ENCODE data around the gene GRK7.

Gene GRK7, protein sequence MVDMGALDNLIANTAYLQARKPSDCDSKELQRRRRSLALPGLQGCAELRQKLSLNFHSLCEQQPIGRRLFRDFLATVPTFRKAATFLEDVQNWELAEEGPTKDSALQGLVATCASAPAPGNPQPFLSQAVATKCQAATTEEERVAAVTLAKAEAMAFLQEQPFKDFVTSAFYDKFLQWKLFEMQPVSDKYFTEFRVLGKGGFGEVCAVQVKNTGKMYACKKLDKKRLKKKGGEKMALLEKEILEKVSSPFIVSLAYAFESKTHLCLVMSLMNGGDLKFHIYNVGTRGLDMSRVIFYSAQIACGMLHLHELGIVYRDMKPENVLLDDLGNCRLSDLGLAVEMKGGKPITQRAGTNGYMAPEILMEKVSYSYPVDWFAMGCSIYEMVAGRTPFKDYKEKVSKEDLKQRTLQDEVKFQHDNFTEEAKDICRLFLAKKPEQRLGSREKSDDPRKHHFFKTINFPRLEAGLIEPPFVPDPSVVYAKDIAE (N-terminal part only)

DNA sequence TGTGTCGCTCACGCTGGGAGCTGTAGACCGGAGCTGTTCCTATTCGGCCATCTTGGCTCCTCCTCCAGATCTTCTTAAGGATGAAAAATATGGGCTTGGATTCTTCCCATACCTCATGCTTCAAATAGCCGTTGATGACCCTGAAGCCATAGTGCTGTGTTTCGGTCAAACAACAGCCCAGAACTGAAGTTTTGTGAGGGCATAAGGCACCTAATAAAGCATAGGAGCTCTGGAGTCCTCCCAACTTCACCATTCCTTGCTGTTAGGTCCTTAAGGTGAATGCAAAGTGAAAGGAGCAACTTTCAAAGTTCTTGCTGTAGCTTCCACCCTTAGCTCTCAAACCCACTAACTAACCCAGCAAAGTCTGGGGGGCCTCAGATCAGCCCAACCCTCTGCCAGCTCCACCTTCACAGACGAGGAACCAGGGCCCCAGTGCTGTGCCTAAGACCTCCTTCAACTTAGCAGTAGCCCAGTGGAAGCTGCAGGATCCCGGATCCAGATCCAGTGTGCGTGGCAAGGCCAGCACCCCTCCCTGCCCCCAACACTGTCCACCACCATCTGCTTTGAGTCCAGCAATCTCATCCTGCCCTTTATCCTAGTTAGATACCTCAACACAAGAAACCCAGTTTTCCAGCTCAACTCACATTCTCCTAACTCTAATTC is at the start of gene GRK7:
Gene GRK7, plus strand, starts transcription at position 321 of the 663 bp plus-strand sequence. CDS start 14,877 bp downstream, outside the sequence.
- DNase-seq: no peak

DNA sequence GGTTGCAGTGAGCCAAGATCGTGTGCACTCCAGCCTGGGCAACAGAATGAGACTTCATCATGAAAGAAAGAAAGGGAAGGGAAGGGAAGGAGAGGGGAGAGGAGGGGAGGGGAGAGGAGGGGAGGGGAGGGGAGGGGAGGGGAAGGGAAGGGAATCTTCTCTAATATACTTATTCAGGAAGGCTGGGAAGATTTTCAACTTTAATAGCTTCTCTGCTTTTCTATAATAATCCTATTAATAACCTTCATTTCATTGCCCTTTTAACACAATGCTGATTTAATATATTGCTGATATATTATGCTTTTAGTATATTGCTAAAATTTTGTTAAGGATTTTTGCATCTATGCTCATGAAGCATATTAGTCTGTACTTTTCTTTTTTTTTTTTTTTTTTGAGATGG is 48.5 kb upstream of the GRK7 start:
- DNase-seq: no peak

DNA sequence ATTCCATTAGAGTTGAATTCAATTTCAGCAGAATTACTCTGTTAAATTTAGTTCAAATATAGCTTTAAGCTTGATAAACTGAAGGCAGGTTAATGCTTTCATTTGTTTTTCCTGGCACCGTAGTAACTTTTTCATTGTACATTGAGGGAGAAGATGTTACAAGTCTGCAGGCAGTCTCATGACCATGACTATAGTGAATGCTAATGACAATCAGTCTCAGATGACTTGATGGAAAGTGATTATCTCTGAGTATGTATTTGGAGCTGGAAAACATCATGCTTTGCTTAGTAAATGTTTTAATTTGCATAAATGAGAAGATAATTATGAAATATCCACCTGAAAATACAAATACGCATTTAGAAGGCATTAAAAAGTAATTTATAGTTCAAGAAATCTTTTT is 41.1 kb upstream of the GRK7 start:
- DNase-seq: no peak

DNA sequence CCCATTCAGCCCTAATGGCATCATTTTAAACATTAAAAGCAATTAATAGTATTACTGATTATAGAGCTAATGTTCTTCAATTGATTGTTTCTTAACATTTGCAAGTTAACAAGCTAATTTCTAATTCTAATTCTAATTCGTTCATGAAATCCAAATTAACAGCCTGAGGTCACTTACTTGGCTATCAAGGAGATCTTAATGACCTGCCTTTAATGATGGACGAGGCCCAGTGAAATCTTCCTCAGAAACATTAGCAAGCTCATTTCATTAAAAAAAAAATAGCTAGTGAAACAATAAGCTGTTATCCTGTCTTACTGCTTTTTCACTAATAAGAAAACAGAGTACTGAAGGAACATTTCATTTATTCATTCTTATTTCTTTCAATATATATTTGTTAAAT is 40.6 kb upstream of the GRK7 start:
- DNase-seq: no peak

DNA sequence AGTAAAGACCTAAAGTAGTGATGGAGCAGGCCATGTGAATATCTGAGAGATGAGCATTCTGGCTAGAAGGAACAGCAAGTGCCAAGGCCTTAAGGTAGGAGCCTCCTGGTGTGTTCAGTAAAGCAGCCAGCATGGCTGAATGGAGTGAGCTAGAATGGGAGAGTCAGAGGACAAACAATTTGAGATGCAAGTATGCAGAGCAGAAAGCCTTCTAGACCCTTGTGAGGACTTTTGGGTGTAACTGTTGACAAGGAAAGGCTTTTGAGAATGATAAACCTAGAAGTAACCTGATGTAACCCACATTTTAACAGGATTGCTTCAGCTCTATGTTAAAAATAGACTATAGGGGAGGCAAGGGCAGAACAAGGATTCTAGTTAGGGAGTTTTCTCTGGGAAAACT is 40.0 kb upstream of the GRK7 start:
- no peak for DNase-seq

DNA sequence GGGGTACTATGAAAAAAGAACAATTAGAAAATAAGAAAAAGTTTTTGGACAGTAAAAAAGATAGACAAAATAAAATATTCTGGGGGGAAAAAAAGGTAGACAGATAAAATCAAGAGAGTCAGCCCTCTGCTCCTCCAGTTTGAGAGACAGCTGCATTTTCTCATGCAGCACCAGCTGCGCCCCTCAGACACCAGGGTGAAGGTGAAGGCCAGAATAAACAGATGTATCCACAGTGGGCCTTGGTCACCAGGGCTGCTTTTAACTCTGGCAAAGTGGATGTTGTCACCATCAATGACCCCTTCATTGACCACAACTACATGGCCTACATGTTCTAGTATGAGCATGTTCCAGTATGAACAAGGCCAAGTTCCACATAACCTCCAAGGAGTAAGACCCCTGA is 39.0 kb upstream of the GRK7 start:
- no peak for DNase-seq

DNA sequence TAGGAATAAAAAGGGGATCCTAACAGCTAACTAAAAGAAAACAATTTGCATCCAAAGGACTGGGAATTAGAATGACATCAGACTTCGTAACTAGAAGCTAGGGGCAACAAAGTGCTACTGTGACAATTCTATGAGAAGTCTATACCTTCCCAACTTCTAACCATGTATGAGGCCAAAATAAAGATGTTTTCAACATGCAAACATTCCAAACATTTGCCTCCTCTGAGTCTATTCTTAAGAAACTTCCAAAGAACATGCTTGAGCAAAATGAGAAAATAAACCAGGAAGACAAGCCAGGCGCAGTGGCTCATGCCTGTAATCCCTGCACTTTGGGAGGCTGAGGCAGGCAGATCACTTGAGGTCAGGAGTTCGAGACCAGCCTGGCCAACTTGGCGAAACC is 38.2 kb upstream of the GRK7 start:
- no peak for DNase-seq

DNA sequence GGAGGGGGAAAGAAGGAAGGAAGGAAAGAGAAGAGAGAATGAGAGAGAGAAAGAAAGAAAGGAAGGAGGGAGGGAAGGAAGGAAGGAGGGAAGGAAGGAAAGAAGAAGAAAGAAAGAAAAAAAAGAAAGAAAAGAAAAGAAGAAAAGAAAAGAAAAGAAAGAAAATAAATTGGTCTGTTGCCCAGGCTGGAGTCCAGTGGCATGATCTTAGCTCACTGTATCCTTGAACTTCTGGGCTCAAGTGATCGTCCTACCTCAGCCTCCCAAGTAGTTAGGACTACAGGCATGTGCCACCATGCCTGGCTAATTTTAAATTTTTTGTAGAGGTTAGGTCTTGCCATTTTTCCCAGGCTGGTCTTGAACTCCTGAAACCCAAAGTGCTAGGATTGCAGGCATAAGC is 36.7 kb upstream of the GRK7 start:
- DNase-seq: no peak

DNA sequence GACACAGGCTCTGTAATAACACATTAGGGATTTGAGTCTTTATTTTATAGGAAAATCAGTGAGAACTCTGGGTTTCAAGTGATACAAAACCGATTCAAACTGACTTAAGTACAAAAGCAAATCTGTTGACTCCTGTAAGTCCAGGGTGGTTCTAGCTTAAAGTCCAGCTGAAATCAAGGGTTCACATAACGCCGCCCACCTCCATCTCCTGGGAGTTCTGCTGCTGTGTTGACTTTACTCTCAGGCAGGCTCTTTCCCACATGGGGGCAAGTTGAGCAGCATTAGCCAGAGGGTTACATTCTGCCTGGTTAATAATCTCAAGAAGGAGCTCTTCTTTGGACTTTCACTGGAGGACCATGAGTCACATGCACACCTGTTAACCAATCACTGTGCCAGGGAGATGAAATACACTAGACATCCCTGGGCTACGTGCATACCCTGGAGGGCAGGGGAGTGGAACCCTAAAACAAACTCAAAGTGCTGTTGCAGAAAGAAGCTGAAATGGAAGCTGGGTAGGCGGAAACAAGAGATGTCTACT is 34.8 kb upstream of the GRK7 start:
- no peak for DNase-seq

DNA sequence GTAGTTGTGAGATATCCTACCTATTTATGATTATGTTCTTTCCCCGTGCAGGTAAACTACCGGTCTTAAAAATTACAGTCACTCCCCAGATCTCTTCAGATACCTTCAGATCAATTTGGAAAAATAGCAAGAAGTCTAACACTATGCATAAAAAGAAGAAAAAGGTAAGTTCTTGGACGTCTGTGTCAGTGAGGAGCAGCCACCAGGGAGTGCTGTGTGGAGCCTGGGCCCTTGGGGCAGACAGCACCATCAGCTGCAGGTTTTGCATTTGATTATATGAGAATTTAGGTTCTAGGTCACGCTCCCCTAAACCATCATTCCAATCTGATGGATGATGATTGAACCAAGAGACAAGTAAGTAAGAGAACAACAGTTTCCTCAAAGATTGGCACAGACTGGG is 34.0 kb upstream of the GRK7 start:
- no peak for DNase-seq

DNA sequence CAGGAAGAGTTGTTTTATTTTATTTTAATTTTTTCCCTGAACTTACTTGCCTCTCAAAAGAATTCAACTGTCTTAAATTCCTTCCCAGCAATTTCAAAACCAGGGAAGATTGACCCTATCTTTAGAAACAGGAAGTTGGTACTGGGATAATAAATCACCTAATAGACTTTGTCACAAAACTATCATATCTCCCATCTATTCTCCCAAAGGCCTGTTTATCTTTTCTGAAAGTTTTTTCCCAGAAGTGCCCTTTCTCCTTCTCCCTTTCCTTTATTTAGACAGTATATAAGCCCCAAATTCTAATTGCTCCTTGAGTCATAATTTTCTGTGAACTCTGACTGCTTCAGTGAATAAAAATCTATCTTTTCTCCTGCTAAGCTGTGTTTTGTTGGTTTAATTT is 28.0 kb upstream of the GRK7 start:
- DNase-seq: no peak

DNA sequence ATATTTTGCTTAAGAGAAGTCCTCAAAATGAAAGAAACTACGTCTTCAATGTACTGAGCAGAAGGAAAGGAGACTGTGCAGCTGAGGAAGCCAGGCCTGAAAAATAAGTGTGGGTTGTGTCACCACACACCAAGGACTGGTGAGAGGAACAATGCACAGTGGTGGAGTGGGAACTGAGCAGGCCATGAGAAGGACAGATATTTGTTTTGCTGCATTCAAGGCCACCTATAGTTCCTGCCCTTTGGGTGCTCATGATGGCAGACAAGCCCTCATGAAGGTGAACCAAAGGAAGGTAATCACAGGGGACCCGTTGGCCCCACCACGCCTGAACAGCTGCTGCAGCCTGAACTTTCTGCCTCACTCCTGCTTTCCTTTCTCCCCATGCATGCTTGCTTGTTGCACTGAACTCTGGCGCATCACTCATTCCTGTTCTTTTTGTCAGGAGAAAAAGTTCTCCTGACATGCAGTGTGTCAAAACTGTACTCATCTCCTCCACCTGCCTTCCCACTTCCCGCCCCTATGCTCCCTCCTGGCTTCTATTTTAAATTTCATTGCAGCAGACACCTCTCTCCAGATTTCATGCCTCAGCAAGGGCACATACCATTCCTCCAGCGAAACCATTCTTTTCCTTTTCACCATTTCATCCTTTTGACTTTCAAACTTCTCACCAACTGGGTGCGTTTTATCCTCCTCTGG is 27.3 kb upstream of the GRK7 start:
- no peak for DNase-seq

DNA sequence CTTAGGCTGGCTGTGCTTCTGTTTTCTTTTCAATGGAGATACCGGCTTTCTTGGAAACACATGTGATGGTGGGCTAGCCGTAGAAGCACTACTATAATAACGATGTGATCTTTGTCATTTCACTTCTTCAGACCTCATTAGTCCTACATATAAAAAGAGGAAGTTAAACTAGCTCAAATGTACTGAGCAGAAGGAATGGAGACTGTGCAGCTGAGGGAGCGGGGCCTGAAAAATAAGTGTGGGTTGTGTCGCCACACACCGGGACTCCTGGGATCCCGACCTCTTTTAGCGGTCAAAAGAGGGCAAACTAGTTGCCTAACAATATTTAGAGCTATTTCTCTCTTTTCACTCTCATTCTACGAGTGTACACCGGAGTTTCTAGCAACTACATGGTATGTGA is 26.1 kb upstream of the GRK7 start:
- peak; percentile 70 to 84 for DNase-seq

DNA sequence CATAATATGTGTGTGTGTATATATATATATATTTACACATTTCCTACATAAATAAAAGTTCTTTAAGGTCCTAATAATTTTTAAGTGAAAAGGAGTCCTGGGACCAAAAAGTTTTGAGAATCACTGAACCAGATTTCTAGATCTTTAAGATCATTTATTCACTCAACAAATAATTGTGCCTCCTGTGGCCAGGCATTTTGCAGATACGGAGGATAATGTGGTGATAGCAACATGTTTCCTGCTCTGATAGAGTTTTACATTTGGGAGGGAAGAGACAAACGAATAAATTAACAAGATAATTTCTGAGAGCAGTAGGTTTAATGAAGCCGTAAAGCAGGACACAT is 25.6 kb upstream of the GRK7 start:
- DNase-seq: no peak

DNA sequence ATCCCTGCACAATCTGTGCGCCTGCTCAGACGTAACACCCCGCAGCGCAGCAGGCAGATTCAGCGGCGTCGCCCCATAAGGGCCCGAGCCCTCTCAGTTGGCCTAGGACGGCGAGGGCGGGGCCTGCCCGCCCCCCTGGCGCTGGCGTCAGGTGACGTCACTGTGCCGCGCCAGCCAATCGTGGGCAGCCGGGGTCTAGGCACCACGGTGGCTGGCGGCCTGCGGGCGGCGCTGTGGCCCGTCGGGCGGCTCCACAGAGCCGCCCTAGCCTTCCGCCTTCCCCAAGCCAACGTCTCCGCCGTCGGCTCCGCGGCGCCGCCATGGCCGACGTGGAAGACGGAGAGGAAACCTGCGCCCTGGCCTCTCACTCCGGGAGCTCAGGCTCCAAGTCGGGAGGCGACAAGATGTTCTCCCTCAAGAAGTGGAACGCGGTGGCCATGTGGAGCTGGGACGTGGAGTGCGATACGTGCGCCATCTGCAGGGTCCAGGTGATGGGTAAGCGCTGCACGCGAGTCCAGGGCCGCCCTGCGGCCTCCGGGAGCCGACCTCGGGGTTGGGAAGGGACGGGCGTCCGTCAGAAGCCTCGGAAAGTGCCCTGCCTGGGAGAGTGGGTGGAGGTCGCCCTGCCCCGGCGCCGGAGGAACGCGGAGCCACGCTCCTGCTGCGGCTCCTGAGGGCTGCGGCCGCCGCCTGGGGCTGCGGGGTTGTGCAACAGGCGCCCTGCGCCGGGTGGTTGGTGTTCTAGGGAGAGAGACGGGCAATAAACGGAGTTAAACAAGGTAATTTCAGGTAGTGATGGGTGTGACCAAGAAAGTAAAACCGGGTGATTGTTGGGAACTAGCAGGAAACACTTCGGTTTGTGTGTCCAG is 25.0 kb upstream of the GRK7 start, which contains the start of gene RNF7:
Gene RNF7, plus strand, starts transcription at position 277 of the 869 bp plus-strand sequence. Its CDS starts 44 bp downstream, at position 321.
- DNase-seq: peak; percentile 96 to 97

DNA sequence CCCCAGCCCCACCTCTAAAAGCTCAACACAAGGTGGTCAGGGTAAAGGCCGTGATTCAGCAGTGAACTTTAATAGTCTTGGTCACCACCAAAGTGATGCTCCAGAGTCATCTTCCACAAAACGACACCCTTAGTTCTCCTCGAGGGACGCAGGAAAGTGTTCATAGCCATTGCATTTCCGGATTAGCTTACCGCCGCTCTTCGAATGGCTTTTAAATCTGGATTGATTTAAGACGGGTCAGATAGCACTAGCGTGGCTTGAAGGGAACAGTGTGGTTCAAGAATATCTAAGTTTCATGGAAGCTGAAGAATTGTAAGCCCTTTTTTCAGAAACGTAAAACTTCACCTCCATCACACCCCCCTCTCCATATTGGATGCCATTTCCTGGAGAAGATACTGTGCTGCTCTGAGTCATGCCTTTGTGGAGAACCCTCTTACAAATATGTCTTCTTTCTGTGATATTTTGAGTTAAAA is 24.3 kb upstream of the GRK7 start:
- peak; percentile 59 to 70 for DNase-seq

DNA sequence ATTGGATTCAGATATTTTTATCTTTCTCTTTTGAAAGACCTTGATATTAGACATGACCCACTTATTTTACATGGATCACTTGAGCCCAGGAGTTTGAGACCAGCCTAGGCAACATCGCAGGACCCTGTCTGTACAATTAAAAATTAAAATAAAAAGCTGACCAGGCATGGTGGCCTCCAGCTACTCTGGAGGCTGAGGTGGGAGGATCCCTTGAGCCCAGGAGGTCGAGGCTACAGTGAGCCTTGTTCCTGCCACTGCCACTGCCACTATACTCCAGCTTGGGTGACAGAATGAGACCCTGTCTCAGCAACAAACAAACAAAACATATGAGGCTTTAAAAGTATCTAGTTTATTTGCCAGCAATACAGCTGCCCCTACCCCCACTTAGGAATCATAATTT is 23.5 kb upstream of the GRK7 start:
- no peak for DNase-seq

DNA sequence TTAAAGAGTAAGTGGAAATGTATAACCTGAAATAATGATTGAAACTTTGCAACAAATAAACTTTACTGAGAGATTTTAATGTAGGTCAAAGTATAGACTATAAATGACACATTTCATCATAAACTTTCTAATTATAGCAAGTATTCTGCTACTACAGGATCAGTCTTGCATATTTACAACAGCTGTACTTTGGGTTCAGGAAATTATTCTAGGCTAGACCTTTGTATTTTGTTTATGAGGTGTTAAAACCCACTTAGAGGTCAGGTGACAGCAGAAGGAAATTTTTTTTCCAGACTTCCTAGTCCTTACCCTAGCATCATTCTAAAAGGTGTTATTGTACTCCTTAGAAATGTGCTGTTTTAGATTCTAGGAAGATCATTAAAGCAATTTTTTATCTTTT is 22.9 kb upstream of the GRK7 start:
- no peak for DNase-seq

DNA sequence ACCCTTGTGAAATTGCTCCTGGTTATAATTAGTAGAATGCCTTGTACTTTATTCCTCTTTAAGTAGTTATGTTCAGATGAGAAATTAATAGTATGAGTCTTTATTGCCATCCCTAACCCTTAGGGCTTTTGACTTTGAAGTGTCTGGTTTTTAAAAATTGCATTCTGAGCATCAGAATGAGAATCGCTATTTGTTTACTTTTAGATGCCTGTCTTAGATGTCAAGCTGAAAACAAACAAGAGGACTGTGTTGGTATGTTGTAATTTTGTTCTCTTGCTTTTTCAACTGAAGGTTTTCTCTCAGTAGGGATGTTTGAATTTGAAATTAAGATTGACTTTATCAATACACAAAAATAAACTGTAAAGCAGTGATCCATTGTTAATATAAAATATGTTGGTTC is 19.9 kb upstream of the GRK7 start:
- DNase-seq: no peak

DNA sequence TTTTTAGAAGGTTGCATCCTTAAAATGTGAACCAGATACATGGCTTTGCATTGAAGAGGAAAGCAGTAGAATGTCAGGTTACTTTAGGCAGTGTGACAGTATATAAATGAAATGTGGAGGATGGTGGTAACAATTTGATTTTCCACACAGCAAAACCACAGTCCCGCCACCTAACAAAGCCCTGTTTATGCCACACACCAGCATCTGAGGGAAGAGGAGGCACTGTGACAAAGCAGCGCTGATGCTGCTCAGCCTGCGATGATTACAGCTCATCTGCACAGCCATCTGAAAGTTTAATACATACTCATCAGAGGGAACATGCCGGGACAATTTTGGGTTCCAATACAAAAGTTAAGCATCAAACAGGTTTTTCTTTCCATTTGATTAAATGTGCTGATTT is 16.2 kb upstream of the GRK7 start:
- DNase-seq: no peak

DNA sequence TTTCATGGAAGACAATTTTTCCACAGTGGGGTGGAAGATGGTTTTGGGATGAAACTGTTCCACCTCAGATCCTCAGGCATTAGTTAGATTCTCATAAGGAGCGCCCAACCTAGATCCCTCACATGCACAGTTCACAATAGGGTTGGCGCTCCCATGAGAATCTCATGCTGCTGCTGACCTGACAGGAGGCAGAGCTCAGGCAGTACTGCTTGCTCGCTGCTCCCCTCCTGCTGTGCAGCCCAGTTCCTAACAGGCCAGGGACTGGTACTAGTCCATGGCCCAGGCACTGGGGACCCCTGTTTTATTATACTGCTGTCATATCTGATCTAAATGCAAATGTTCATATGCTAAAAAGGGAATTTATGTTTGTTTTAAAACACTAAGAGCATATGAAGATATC is 9.8 kb upstream of the GRK7 start:
- no peak for DNase-seq

DNA sequence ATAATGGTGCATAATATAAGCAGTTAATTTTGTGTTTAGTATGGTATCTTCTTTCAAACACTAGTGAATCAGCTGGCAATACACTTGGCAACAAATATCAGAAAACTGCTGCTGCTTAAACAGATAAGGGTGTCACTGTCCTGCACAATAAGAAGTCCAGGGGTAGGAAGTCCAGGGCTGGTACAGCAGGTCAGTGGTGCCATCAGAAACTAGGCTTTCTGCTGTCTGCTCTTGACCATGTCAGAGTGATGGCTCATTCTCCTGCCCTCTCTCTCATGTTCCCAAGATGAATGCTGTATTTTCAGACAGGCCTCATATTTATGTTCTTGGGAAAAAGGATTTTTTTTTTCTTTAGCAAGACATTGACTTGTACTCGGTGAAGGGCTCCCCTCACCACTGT is 9.2 kb upstream of the GRK7 start:
- no peak for DNase-seq

Measured in AML-193 (cell line).